Liver (tissue), 3 donors: ENCODE results near the gene TBC1D20.

ENCODE experiments used
- EGR1 ChIP-seq, 2 donors: IDR thresholded peaks; 2 replicates each; pipeline ENCODE4 v1.6.1; 2016 to 2018; ENCODE audit warnings: antibody characterized with exemption in 2 of 2, low read depth in 2 of 2
- FOXA1 ChIP-seq: IDR thresholded peaks from 2 replicates; pipeline ENCODE4 v1.6.1; 2016; ENCODE audit warnings: antibody characterized with exemption
- GABPA ChIP-seq, 2 donors: IDR thresholded peaks in 1 of 2; conservative IDR thresholded peaks in 1 of 2; 2 replicates each; pipeline ENCODE4 v1.6.1; 2016; ENCODE audit warnings: antibody characterized with exemption in 2 of 2, mild to moderate bottlenecking in 1 of 2, moderate library complexity in 1 of 2
- NR2F2 ChIP-seq: IDR thresholded peaks from 2 replicates; pipeline ENCODE4 v1.6.1; 2016; ENCODE audit warnings: antibody characterized with exemption
- RAD21 ChIP-seq, 2 donors: IDR thresholded peaks; 2 replicates each; pipeline ENCODE4 v1.6.1; 2016; ENCODE audit warnings: antibody characterized with exemption in 2 of 2, mild to moderate bottlenecking in 2 of 2
- RXRA ChIP-seq, 2 donors: IDR thresholded peaks; 2 replicates each; pipeline ENCODE4 v1.6.1; 2017 to 2018; ENCODE audit warnings: antibody characterized with exemption in 2 of 2, mild to moderate bottlenecking in 1 of 2
- TAF1 ChIP-seq: conservative IDR thresholded peaks from 2 replicates; pipeline ENCODE4 v1.6.1; 2016; ENCODE audit warnings: antibody characterized with exemption, mild to moderate bottlenecking
- YY1 ChIP-seq: IDR thresholded peaks from 2 replicates; pipeline ENCODE4 v1.6.1; 2016; ENCODE audit warnings: antibody characterized with exemption, mild to moderate bottlenecking
- TF ChIP-seq, protein P1 (sequence below): IDR thresholded peaks from 2 replicates; pipeline ENCODE4 v1.6.1; 2016; ENCODE audit warnings: antibody characterized with exemption
- TF ChIP-seq, protein P2 (sequence below): IDR thresholded peaks from 2 replicates; pipeline ENCODE4 v1.6.1; 2016; ENCODE audit warnings: antibody characterized with exemption, mild to moderate bottlenecking
- TF ChIP-seq, protein P3 (sequence below): fragments of 150-350 bp; IDR thresholded peaks from 2 replicates; pipeline ENCODE4 v1.5.1; 2017; ENCODE audit warnings: improper control_type of control experiment, low read depth, low read length; ENCODE audit not compliant: missing input control
- donor health status: healthy.
- donor health status: healthy.

DNA sequence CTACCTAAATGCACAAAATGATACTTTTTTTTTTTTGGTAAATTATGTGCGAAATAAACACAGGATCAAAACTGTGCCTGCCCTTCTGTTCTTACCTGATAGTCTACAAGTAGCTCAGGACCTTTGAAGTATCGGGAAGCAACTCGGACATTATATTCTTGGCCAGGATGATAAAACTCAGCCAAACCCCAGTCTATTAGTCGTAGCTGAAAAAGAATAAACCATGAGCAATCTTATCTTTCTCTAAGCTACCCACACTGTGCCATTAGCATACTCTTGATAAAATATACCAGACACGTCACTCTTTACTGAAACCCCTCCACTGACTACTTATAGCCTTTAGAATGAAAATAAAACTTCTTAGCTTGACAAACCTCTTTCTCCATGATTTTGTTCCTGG is 29.8 kb upstream of the TBC1D20 start:
- TF ChIP-seq, protein P1, sequence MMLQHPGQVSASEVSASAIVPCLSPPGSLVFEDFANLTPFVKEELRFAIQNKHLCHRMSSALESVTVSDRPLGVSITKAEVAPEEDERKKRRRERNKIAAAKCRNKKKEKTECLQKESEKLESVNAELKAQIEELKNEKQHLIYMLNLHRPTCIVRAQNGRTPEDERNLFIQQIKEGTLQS: no peak
- TF ChIP-seq EGR1 (IDR thresholded peaks at IDR 0.05; ENCODE audit: low read depth in 2 of 2): no peak
- TF ChIP-seq, protein P2, sequence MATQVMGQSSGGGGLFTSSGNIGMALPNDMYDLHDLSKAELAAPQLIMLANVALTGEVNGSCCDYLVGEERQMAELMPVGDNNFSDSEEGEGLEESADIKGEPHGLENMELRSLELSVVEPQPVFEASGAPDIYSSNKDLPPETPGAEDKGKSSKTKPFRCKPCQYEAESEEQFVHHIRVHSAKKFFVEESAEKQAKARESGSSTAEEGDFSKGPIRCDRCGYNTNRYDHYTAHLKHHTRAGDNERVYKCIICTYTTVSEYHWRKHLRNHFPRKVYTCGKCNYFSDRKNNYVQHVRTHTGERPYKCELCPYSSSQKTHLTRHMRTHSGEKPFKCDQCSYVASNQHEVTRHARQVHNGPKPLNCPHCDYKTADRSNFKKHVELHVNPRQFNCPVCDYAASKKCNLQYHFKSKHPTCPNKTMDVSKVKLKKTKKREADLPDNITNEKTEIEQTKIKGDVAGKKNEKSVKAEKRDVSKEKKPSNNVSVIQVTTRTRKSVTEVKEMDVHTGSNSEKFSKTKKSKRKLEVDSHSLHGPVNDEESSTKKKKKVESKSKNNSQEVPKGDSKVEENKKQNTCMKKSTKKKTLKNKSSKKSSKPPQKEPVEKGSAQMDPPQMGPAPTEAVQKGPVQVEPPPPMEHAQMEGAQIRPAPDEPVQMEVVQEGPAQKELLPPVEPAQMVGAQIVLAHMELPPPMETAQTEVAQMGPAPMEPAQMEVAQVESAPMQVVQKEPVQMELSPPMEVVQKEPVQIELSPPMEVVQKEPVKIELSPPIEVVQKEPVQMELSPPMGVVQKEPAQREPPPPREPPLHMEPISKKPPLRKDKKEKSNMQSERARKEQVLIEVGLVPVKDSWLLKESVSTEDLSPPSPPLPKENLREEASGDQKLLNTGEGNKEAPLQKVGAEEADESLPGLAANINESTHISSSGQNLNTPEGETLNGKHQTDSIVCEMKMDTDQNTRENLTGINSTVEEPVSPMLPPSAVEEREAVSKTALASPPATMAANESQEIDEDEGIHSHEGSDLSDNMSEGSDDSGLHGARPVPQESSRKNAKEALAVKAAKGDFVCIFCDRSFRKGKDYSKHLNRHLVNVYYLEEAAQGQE: no peak
- TF ChIP-seq, protein P3, sequence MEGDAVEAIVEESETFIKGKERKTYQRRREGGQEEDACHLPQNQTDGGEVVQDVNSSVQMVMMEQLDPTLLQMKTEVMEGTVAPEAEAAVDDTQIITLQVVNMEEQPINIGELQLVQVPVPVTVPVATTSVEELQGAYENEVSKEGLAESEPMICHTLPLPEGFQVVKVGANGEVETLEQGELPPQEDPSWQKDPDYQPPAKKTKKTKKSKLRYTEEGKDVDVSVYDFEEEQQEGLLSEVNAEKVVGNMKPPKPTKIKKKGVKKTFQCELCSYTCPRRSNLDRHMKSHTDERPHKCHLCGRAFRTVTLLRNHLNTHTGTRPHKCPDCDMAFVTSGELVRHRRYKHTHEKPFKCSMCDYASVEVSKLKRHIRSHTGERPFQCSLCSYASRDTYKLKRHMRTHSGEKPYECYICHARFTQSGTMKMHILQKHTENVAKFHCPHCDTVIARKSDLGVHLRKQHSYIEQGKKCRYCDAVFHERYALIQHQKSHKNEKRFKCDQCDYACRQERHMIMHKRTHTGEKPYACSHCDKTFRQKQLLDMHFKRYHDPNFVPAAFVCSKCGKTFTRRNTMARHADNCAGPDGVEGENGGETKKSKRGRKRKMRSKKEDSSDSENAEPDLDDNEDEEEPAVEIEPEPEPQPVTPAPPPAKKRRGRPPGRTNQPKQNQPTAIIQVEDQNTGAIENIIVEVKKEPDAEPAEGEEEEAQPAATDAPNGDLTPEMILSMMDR: no peak
- no peak for TF ChIP-seq NR2F2
- TF ChIP-seq YY1: no peak
- no peak for TF ChIP-seq FOXA1
- TF ChIP-seq RAD21 (IDR thresholded peaks at IDR 0.05): no peak
- TF ChIP-seq RXRA (IDR thresholded peaks at IDR 0.05): no peak
- no peak for TF ChIP-seq TAF1
- TF ChIP-seq GABPA (IDR thresholded peaks at IDR 0.05 in 1 of 2, conservative IDR thresholded peaks at IDR 0.05 in 1 of 2): no peak
